NCI-H774 (cell line): Measurements from ENCODE around the gene DLX1.
"Not testable (repeated sequence)": the region's sequence is repeated elsewhere in the genome, so short reads cannot be mapped to it uniquely, and the experiment has no call there.

Experiments
- DNase-seq: peaks from one replicate; lab custom pipeline; 2025; lab: John Stamatoyannopoulos, UW

Gene DLX1

DNA sequence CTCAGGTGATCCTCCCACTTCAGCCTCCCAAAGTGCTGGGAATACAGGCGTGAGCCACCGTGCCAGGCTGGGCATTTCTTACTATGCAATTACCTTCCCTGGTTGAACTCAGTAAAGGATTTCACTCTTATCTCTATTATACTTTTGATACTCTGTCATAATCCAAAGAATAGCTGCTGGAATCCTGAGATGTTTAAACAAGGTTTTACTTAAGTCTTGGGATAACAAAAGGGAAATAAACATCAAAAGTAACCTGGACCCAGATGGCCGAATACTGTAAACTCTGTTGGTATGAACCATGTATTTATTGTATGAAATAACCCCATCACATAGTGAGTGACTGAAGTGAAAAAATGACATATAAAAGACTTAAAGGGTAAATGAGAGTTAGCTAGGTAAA, 29.3 kb downstream of the DLX1 start:
- no peak for DNase-seq

DNA sequence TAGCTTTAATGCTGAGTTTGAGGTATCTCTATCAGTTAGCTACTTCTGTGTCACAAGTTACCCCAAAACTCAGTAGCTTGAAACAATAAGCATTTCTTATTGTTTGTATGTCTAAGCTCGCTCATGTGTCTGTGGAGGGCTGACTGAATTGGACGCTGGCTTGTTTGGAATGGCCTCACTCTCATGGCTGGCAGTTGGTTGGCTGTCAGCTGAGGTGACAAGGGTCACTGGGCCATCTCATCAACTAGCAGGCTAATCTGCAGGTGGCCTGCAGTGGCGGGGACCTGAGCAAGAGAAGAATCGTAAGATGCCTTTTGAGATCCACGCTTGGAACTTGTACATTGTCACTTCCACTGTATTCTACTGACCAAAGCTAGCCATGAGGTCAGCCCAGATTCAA, 30.8 kb downstream of the DLX1 start:
- DNase-seq, result no peak

DNA sequence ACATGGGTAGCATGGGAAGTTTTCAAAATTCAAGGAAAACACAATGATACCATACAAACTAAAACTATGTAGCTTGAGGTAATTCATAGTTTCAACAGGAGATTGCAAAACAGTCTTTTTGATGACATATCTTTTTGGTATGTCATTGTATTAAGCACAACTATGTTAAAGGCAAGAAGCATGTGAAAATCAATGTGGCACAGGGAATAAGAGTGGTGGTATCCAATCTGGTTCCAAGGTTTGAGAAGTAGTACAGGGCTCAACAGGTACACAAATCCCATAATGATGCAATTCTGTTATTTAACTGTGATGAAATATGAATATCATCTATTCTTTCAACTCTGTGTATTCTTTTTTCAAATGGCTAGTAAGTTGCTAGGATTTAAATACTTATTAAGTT, 33.8 kb downstream of the DLX1 start:
- DNase-seq, result no peak

DNA sequence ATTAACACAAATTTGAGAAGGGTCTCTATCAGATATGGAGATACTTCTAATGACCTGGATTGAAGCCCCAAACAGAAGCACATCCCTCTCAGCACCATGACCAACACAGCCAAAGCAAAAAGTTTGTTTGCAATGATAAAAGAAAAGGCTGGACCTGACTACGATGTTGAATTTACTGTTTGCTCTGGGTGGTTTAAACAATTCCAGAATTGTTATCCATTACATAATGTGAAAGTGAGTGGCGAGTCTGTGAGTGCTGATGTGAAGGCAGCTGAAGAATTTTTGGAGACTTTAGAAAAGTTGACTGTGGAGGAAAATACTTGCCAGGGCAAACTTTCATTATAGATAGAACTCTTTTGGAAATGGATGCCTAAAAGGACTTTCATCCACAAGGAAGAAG, 34.8 kb downstream of the DLX1 start:
- no peak for DNase-seq

DNA sequence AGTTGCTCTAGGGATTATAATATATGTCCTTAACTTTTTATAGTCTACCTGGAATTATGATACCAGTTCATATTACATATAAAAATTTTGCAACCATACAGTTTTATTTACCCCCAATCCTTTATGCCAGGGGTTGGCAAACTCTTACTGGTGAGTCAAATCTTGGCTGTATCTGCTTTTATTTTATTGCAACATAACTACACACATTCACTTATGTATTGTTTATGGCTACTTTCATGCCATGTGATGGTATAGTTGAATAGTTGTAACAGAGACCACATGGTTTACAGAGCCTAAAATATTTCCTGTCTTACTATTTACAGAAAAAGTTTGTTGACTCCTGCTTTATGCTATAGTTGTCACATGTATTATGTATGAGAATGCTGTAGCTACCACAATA, 43.2 kb downstream of the DLX1 start:
- no peak for DNase-seq

DNA sequence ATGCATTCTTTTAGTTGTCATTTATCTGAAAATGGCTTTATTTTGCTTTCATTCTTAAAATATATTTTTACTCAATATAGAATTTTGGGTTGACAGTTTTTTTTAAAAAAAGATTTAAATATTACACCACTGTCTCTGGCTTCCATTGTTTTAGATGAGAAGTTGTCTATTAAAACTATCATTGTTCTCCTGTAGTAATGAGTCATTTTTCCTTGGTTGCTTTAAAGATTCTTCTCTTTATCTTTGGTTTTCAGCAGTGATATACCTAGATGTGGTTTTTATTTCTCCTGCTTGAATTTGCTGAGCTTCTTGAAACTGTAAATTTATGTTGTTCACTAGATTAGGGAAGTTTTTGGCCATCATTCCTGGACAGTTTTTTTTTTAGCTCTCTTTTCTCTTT, 44.1 kb downstream of the DLX1 start:
- no peak for DNase-seq

DNA sequence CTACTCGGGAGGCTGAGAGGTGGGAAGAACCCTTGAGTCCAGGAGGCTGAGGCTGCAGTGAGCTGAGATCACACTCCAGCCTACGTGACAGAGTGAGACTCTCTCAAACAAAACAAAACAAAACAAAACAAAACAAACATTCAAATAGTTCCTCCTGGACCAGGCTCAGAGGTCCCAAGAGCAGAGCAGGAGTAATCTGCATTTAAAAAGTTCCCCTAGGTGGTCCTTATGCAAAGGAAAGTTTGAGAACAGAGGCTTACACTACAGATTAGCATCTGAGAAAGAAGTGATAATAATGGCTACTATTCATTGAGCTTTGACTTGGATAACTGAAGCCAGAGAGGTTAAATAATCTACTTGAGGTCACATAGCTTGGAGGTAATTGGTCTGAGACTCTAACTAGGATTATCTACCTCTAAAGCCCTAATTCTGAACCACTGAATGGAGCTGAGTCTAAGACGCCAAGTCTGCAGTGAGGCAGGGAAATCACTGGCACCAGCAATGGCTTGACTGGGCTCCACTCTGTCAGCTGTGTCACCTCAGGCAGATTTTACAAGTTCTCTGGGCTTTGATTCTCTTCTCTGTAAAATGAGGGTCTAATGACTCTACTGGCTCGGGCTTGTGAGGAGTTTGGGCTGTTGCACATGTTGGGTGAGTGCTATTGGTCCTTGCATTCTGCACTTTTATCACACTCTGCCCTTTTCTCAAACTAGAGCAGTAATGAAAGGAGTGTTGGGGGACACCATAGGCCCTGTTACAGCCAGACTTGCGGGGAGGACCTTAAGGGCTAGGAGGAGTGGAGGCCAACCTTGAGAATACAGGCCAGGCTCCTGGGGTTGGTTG, 46.6 kb downstream of the DLX1 start:
- no peak for DNase-seq

DNA sequence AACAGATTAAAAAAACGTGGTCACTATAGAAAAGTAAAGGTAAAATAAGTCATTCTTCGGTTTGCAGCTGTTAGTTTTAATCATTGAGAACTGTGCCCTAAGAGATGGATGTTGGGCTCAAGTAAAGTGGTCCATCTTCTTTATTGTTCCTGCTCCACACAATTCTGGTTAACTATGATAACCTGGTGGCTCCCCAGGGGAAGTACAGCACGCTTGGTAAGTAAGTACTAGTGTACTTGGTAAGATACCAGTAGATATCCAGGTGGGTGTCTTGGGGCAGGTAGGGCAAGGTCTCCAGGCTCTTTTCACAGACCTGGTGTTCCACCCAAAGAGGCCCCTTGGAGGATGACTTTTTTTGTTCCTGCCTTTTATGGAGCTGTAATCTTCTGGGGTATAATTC, 49.0 kb downstream of the DLX1 start:
- no peak for DNase-seq

DNA sequence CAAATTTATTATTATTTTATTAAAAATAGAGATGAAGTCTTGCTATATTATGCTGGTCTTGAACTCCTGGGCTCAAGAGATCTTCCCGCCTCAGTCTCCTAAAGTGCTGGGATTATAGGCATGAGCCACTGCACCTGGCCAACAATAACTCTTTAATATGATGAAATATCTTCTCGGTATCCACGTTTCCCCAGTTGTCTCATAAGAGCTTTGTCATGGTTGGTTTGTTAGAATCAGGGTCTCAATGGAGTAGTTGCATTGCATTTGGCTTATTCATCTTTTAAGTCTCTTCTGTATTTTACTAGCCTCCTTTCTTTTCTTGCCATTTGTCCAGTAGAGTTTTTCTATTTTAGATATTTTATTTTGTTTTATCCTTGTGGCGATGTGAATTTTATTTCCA, 50.1 kb downstream of the DLX1 start:
- no peak for DNase-seq

DNA sequence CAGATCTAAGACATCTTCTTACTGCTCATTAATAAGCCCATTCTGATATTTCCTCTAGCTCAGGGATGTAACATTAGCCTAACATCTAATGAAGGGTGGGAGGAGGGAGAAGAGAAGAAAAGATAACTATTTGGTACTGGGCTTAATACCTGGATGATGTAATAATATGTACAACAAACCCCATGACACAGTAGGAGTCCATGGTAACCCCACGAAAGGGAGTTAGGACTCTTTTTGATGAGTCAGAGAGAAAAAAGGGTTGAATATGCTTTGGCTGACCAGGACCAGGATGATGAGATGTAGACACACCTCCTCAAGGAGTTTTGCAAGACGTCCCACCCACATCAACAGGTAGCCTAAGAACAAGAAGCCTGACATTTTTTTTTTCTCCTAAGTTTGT, 51.8 kb downstream of the DLX1 start:
- no peak for DNase-seq

DNA sequence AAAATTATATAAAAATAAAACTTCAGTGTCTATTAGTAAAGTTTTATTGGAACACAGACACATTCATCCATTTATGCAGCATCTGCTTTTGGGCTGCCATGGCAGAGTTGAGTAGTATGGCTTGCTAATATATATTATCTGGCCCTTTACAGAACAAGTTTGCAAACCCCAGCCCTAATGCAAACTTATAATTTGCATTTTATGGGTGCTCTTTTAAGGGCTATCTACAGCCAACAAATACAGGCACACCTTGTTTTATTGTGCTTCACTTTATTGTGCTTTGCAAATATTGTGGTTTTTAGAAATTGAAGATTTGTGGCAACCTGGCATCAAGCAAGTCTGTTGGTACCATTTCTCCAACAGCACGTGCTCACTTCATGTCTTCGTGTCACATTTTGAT, 52.6 kb downstream of the DLX1 start:
- DNase-seq, result no peak

DNA sequence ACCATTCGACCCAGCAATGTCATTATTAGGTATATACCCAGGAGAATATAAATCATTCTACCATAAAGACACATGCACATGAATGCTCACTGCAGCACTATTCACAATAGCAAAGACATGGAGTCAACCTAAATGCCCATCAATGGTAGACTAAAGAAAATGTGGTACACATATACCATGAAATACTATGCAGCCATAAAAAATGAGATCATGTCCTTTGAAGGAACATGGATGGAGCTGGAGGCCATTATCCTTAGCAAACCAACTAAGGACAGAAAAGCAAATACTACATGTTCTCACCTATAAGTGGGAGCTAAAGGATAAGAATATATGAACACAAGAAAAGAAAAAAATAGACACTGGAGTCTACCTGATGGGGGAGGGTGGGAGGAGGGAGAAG, 53.4 kb downstream of the DLX1 start:
- not testable (repeated sequence) for DNase-seq
